Peyer's patch (tissue), 4 donors: ENCODE measurements around the gene PRSS38.

Experiments used
- POLR2A ChIP-seq, 2 donors: fragments of 450-650 bp; IDR thresholded peaks; one replicate each; pipeline ENCODE4 v1.5.1; 2017; ENCODE audit warnings: antibody characterized with exemption in 2 of 2, mild to moderate bottlenecking in 2 of 2, moderate library complexity in 2 of 2
- TF ChIP-seq, protein P1 (sequence below), 6 experiments: fragments of 450-650 bp in 4 of 6; fragments of 200-600 bp in 2 of 6; sonication (generic) in 1 of 6; IDR thresholded peaks; one replicate each; pipeline ENCODE4 v1.5.1; 2017 to 2019; ENCODE audit warnings: antibody characterized with exemption in 6 of 6, mild to moderate bottlenecking in 3 of 6, moderate library complexity in 1 of 6

DNA sequence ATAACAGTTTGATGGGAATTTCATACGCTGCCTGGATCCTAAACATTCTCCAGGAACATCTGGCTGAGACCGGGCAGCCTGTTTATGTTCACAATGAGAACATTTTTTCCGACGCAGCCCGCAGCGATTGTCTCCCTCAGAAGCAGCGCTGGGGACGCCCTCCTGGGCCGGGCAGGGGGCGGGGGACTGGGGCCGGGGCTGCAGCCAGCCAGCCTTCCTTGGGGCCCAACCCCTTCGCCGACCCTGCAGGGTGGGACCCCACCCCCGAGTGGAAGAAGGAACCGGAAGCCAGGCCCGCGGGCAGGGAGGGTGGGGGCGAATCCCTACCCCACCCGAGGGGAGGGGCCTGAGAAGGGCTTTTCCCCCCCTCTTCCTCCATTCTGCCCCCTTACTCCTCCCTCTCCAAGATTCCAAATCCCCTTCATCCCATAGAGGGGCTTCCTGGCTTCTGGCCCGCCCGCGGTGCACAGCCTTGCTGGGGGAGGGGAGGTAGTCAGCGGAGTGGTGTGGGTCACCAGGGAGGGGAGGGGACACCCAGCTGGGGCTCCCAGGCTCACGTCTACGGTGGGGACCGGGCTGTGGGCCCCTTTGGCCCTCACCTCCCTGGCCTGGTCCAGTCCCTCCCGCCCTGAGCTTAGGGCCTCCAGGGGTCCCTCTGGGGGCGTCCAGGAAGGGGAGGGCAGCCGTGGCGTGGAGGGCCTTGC is 71.7 kb downstream of the PRSS38 start:
- TF ChIP-seq POLR2A (IDR thresholded peaks at IDR 0.05): no peak
- TF ChIP-seq, protein P1, sequence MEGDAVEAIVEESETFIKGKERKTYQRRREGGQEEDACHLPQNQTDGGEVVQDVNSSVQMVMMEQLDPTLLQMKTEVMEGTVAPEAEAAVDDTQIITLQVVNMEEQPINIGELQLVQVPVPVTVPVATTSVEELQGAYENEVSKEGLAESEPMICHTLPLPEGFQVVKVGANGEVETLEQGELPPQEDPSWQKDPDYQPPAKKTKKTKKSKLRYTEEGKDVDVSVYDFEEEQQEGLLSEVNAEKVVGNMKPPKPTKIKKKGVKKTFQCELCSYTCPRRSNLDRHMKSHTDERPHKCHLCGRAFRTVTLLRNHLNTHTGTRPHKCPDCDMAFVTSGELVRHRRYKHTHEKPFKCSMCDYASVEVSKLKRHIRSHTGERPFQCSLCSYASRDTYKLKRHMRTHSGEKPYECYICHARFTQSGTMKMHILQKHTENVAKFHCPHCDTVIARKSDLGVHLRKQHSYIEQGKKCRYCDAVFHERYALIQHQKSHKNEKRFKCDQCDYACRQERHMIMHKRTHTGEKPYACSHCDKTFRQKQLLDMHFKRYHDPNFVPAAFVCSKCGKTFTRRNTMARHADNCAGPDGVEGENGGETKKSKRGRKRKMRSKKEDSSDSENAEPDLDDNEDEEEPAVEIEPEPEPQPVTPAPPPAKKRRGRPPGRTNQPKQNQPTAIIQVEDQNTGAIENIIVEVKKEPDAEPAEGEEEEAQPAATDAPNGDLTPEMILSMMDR (IDR thresholded peaks at IDR 0.05): no peak
